WTC11 (cell line): ENCODE results near the gene KRT72. TPM values are rescaled to one million over a fixed set of nuclear protein-coding genes. Genes with fewer than 3 reads are reported as not detected.
A peak's percentile ranks its signal among the peaks of the same experiment; 100 is the strongest.

Experiments used
- ATAC-seq: fragments of 200-7000 bp; cut with Tn5 transposase; 2 replicates; pipeline ENCODE4 v1.10.0; 2021; ENCODE audit warnings: mild to moderate bottlenecking, moderate library complexity
- CTCF ChIA-PET: fragments of 300-600 bp; sonication (Branson Sonifier 250); formaldehyde crosslinking; loops from one replicate; lab custom pipeline; 2021; ENCODE audit warnings: antibody characterized with exemption; lab: Charles Lee
- POLR2A ChIA-PET: fragments of 350-600 bp; sonication (Branson Sonifier 250); formaldehyde crosslinking; loops from one replicate; lab custom pipeline; 2021; ENCODE audit warnings: antibody characterized with exemption; lab: Charles Lee
- DNase-seq: peaks from one replicate; pipeline ENCODE4 v3.0.0; 2021; ENCODE audit warnings: low spot score
- H3K27ac Mint-ChIP-seq: 2 replicates; pipeline ENCODE4 v1.8.0; 2021; ENCODE audit warnings: mixed read lengths
- H3K27me3 Mint-ChIP-seq: 2 replicates; pipeline ENCODE4 v1.8.0; 2021; ENCODE audit warnings: low read depth, mild to moderate bottlenecking, moderate library complexity, mixed read lengths
- H3K36me3 Mint-ChIP-seq: 2 replicates; pipeline ENCODE4 v1.8.0; 2021; ENCODE audit warnings: mixed read lengths
- H3K4me1 Mint-ChIP-seq: 2 replicates; pipeline ENCODE4 v1.8.0; 2022; ENCODE audit warnings: mixed read lengths
- H3K4me3 Mint-ChIP-seq: 2 replicates; pipeline ENCODE4 v1.8.0; 2021; ENCODE audit warnings: mild to moderate bottlenecking, moderate library complexity, mixed read lengths
- H3K9me3 Mint-ChIP-seq: 2 replicates; pipeline ENCODE4 v1.8.0; 2021; ENCODE audit warnings: mixed read lengths
- CREM ChIP-seq: sonication (generic); formaldehyde crosslinking; IDR thresholded peaks from 2 replicates; pipeline ENCODE4 v1.8.1; 2022; ENCODE audit warnings: mild to moderate bottlenecking, missing genetic modification reagents, moderate library complexity
- ESRRA ChIP-seq: sonication (generic); formaldehyde crosslinking; IDR thresholded peaks from 2 replicates; pipeline ENCODE4 v1.8.1; 2022; ENCODE audit warnings: mild to moderate bottlenecking, missing genetic modification reagents, borderline replicate concordance
- ETV6 ChIP-seq: sonication (generic); formaldehyde crosslinking; IDR thresholded peaks from 2 replicates; pipeline ENCODE4 v1.8.1; 2022; ENCODE audit warnings: mild to moderate bottlenecking, missing genetic modification reagents
- FOXJ3 ChIP-seq: sonication (generic); formaldehyde crosslinking; IDR thresholded peaks from 2 replicates; pipeline ENCODE4 v1.9.0; 2021; ENCODE audit warnings: missing genetic modification reagents, mild to moderate bottlenecking, borderline replicate concordance
- GRHL2 ChIP-seq: fragments of 250-450 bp; sonication (Bioruptor Pico); IDR thresholded peaks from 2 replicates; pipeline ENCODE4 v1.8.0; 2022; ENCODE audit warnings: mild to moderate bottlenecking, moderate library complexity; ENCODE audit not compliant: insufficient replicate concordance, severe bottlenecking
- IRF2 ChIP-seq: sonication (generic); formaldehyde crosslinking; IDR thresholded peaks from 2 replicates; pipeline ENCODE4 v1.8.0; 2022; ENCODE audit warnings: low read depth, missing genetic modification reagents, borderline replicate concordance
- JUN ChIP-seq: sonication (generic); formaldehyde crosslinking; IDR thresholded peaks from 2 replicates; pipeline ENCODE4 v1.8.0; 2023; ENCODE audit warnings: mild to moderate bottlenecking, missing genetic modification reagents
- NFE2L1 ChIP-seq: sonication (generic); formaldehyde crosslinking; IDR thresholded peaks from 2 replicates; pipeline ENCODE4 v1.8.1; 2023; ENCODE audit warnings: missing genetic modification reagents
- NR1H2 ChIP-seq: sonication (generic); formaldehyde crosslinking; IDR thresholded peaks from 2 replicates; pipeline ENCODE4 v1.9.0; 2021; ENCODE audit warnings: mild to moderate bottlenecking, moderate library complexity, missing genetic modification reagents
- NR3C1 ChIP-seq: sonication (generic); formaldehyde crosslinking; conservative IDR thresholded peaks from 2 replicates; pipeline ENCODE4 v1.8.1; 2023; ENCODE audit warnings: low read depth, mild to moderate bottlenecking, missing genetic modification reagents
- RELA ChIP-seq: sonication (generic); formaldehyde crosslinking; IDR thresholded peaks from 2 replicates; pipeline ENCODE4 v1.8.1; 2022; ENCODE audit warnings: missing genetic modification reagents, mild to moderate bottlenecking, borderline replicate concordance
- RORB ChIP-seq: fragments of 250-450 bp; sonication (Bioruptor Pico); IDR thresholded peaks from 2 replicates; pipeline ENCODE4 v1.9.0; 2021; ENCODE audit warnings: mild to moderate bottlenecking
- TEAD4 ChIP-seq: sonication (generic); formaldehyde crosslinking; IDR thresholded peaks from 2 replicates; pipeline ENCODE4 v1.8.0; 2022; ENCODE audit warnings: mild to moderate bottlenecking, missing genetic modification reagents
- ZNF219 ChIP-seq: sonication (generic); formaldehyde crosslinking; IDR thresholded peaks from 2 replicates; pipeline ENCODE4 v1.8.0; 2023; ENCODE audit warnings: missing genetic modification reagents, mild to moderate bottlenecking, borderline replicate concordance
- ZNF263 ChIP-seq: sonication (generic); formaldehyde crosslinking; IDR thresholded peaks from 2 replicates; pipeline ENCODE4 v1.8.1; 2022; ENCODE audit warnings: low read depth, mild to moderate bottlenecking, moderate library complexity, missing genetic modification reagents
- ZNF317 ChIP-seq: sonication (generic); formaldehyde crosslinking; IDR thresholded peaks from 2 replicates; pipeline ENCODE4 v1.8.1; 2023; ENCODE audit warnings: low read depth, mild to moderate bottlenecking, moderate library complexity, missing genetic modification reagents, borderline replicate concordance
- total RNA-seq: library from RNA; stranded (reverse); gene quantifications from 3 replicates; pipeline ENCODE4 v1.2.3, GENCODE V29; 2021
- TF ChIP-seq, protein P1 (sequence below): sonication (generic); formaldehyde crosslinking; IDR thresholded peaks from 2 replicates; pipeline ENCODE4 v1.8.1; 2022; ENCODE audit warnings: missing genetic modification reagents, borderline replicate concordance
- TF ChIP-seq, protein P2 (sequence below): sonication (generic); formaldehyde crosslinking; IDR thresholded peaks from 2 replicates; pipeline ENCODE4 v1.8.1; 2023; ENCODE audit warnings: mild to moderate bottlenecking, missing genetic modification reagents, moderate library complexity
- TF ChIP-seq, protein P3 (sequence below): sonication (generic); formaldehyde crosslinking; conservative IDR thresholded peaks from 2 replicates; pipeline ENCODE4 v1.8.1; 2022; ENCODE audit warnings: mild to moderate bottlenecking, missing genetic modification reagents
- TF ChIP-seq, protein P4 (sequence below): sonication (generic); formaldehyde crosslinking; IDR thresholded peaks from 2 replicates; pipeline ENCODE4 v1.8.1; 2022; ENCODE audit warnings: mild to moderate bottlenecking, missing genetic modification reagents, moderate library complexity, borderline replicate concordance
- TF ChIP-seq, protein P5 (sequence below): sonication (generic); formaldehyde crosslinking; IDR thresholded peaks from 2 replicates; pipeline ENCODE4 v1.8.0; 2023; ENCODE audit warnings: missing genetic modification reagents
- TF ChIP-seq, protein P6 (sequence below): fragments of 250-450 bp; sonication (Bioruptor Pico); IDR thresholded peaks from 2 replicates; pipeline ENCODE4 v2.1.2; 2022; ENCODE audit warnings: mild to moderate bottlenecking, moderate library complexity
- TF ChIP-seq, protein P7 (sequence below): sonication (generic); formaldehyde crosslinking; IDR thresholded peaks from 2 replicates; pipeline ENCODE4 v1.8.1; 2023; ENCODE audit warnings: mild to moderate bottlenecking, missing genetic modification reagents
- TF ChIP-seq, protein P8 (sequence below): sonication (generic); formaldehyde crosslinking; IDR thresholded peaks from 2 replicates; pipeline ENCODE4 v1.8.1; 2023; ENCODE audit warnings: mild to moderate bottlenecking, missing genetic modification reagents

KRT72 gene
- total RNA-seq, 1 experiment from 2014 or later: not detected

DNA sequence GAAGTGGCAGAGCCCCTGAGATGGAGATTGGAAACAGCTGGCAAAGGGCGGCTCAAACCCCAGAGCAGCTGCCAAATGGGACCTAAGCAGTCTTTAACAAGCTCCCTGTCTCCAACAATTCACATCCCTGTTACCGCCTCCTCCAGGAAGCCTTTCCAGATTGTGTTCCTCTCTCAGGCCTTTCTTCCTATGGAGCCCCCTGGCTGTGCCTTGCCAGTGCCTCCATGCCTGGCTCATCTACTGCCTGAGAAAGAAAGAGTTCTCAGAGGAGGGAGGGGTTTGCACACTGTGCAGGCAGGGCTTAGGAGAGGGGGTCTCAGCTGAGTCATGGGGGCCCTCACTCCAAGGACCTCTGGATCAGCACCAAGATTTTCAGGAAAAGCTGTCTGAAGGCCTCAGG, 18.8 kb downstream of the KRT72 start:
- H3K4me3 Mint-ChIP-seq: no peak overlapping the region; the same call in 1 of the 2 replicates
- POLR2A ChIA-PET: no interaction called here
- TF ChIP-seq IRF2 (no peak), ETV6 (CRISPR knock-in tag) (no peak), FOXJ3 (CRISPR knock-in tag) (no peak), ESRRA (CRISPR knock-in tag) (no peak), ZNF263 (CRISPR knock-in tag) (no peak), ZNF317 (no peak), NFE2L1 (CRISPR knock-in tag) (no peak), ZNF219 (no peak)
- TF ChIP-seq, protein P1, sequence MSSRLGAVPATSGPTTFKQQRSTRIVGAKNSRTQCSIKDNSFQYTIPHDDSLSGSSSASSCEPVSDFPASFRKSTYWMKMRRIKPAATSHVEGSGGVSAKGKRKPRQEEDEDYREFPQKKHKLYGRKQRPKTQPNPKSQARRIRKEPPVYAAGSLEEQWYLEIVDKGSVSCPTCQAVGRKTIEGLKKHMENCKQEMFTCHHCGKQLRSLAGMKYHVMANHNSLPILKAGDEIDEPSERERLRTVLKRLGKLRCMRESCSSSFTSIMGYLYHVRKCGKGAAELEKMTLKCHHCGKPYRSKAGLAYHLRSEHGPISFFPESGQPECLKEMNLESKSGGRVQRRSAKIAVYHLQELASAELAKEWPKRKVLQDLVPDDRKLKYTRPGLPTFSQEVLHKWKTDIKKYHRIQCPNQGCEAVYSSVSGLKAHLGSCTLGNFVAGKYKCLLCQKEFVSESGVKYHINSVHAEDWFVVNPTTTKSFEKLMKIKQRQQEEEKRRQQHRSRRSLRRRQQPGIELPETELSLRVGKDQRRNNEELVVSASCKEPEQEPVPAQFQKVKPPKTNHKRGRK (CRISPR knock-in tag): no peak
- TF ChIP-seq, protein P2, sequence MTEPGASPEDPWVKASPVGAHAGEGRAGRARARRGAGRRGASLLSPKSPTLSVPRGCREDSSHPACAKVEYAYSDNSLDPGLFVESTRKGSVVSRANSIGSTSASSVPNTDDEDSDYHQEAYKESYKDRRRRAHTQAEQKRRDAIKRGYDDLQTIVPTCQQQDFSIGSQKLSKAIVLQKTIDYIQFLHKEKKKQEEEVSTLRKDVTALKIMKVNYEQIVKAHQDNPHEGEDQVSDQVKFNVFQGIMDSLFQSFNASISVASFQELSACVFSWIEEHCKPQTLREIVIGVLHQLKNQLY (CRISPR knock-in tag): no peak
- TF ChIP-seq, protein P3, sequence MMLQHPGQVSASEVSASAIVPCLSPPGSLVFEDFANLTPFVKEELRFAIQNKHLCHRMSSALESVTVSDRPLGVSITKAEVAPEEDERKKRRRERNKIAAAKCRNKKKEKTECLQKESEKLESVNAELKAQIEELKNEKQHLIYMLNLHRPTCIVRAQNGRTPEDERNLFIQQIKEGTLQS: no peak
- TF ChIP-seq, all 79 proteins: peak for 0
- CTCF ChIA-PET: interaction anchor here (0.5 to 6.6 kb wide), 31 partner anchors 10 to 426 kb away, joined by 3 to 50 read pairs (median 4); partner anchors contain the start of gene KRT5
- H3K4me1 Mint-ChIP-seq: peaks cover 6% of the 10 kb centered on the region
- ATAC-seq (peak; percentile 8), DNase-seq (no peak)
- H3K27me3 Mint-ChIP-seq: no peaks in the 10 kb centered on the region
- H3K27ac Mint-ChIP-seq: no peak overlapping the region
- H3K36me3 Mint-ChIP-seq: no peaks in the 10 kb centered on the region
- H3K9me3 Mint-ChIP-seq: no peaks in the 10 kb centered on the region

DNA sequence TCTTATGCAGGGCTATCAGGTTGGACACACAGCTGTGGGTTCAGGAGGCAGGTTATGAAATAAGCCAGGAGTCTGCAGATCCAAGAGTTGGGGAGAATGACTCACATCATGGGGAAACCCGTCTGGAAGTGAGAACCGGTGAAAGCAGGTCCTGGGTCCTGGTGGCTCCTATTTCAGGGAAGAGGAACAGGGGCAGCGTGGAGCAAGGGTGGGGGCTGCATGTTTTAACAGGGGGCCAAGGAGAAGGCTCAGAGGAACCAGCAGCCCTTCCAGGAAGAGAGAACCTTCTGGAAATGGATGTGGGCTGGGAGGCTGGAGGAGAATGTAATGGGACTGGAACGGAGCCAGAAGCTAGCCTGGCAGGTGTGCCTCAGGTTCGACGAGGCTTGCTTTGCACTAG, 19.8 kb downstream of the KRT72 start:
- CTCF ChIA-PET: interaction anchor here (1.1 to 5.2 kb wide), 10 partner anchors 9 to 400 kb away, joined by 3 to 50 read pairs (median 5); no protein-coding TSS in a partner anchor
- no peak for ATAC-seq

More for the DNA sequence above, 19.8 kb downstream of the KRT72 start:
- POLR2A ChIA-PET: no interaction called here
- H3K4me3 Mint-ChIP-seq: no peak overlapping the region
- H3K36me3 Mint-ChIP-seq: no peaks in the 10 kb centered on the region
- TF ChIP-seq GRHL2 (no peak), RORB (CRISPR knock-in tag) (no peak), CREM (CRISPR knock-in tag) (no peak), JUN (CRISPR knock-in tag) (no peak), RELA (CRISPR knock-in tag) (no peak), TEAD4 (CRISPR knock-in tag) (no peak), FOXJ3 (CRISPR knock-in tag) (no peak), NR3C1 (CRISPR knock-in tag) (no peak), NR1H2 (no peak), ZNF263 (CRISPR knock-in tag) (no peak)
- TF ChIP-seq, protein P4, sequence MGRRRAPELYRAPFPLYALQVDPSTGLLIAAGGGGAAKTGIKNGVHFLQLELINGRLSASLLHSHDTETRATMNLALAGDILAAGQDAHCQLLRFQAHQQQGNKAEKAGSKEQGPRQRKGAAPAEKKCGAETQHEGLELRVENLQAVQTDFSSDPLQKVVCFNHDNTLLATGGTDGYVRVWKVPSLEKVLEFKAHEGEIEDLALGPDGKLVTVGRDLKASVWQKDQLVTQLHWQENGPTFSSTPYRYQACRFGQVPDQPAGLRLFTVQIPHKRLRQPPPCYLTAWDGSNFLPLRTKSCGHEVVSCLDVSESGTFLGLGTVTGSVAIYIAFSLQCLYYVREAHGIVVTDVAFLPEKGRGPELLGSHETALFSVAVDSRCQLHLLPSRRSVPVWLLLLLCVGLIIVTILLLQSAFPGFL (CRISPR knock-in tag): no peak
- TF ChIP-seq, protein P5, sequence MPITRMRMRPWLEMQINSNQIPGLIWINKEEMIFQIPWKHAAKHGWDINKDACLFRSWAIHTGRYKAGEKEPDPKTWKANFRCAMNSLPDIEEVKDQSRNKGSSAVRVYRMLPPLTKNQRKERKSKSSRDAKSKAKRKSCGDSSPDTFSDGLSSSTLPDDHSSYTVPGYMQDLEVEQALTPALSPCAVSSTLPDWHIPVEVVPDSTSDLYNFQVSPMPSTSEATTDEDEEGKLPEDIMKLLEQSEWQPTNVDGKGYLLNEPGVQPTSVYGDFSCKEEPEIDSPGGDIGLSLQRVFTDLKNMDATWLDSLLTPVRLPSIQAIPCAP (CRISPR knock-in tag): no peak
- TF ChIP-seq, protein P6, sequence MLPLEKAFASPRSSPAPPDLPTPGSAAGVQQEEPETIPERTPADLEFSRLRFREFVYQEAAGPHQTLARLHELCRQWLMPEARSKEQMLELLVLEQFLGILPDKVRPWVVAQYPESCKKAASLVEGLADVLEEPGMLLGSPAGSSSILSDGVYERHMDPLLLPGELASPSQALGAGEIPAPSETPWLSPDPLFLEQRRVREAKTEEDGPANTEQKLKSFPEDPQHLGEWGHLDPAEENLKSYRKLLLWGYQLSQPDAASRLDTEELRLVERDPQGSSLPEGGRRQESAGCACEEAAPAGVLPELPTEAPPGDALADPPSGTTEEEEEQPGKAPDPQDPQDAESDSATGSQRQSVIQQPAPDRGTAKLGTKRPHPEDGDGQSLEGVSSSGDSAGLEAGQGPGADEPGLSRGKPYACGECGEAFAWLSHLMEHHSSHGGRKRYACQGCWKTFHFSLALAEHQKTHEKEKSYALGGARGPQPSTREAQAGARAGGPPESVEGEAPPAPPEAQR (CRISPR knock-in tag): no peak
- TF ChIP-seq, protein P7, sequence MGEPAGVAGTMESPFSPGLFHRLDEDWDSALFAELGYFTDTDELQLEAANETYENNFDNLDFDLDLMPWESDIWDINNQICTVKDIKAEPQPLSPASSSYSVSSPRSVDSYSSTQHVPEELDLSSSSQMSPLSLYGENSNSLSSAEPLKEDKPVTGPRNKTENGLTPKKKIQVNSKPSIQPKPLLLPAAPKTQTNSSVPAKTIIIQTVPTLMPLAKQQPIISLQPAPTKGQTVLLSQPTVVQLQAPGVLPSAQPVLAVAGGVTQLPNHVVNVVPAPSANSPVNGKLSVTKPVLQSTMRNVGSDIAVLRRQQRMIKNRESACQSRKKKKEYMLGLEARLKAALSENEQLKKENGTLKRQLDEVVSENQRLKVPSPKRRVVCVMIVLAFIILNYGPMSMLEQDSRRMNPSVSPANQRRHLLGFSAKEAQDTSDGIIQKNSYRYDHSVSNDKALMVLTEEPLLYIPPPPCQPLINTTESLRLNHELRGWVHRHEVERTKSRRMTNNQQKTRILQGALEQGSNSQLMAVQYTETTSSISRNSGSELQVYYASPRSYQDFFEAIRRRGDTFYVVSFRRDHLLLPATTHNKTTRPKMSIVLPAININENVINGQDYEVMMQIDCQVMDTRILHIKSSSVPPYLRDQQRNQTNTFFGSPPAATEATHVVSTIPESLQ: no peak
- TF ChIP-seq, protein P8, sequence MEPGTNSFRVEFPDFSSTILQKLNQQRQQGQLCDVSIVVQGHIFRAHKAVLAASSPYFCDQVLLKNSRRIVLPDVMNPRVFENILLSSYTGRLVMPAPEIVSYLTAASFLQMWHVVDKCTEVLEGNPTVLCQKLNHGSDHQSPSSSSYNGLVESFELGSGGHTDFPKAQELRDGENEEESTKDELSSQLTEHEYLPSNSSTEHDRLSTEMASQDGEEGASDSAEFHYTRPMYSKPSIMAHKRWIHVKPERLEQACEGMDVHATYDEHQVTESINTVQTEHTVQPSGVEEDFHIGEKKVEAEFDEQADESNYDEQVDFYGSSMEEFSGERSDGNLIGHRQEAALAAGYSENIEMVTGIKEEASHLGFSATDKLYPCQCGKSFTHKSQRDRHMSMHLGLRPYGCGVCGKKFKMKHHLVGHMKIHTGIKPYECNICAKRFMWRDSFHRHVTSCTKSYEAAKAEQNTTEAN: no peak
- no peak overlapping the region for H3K27ac Mint-ChIP-seq
- H3K4me1 Mint-ChIP-seq: peaks cover 6% of the 10 kb centered on the region
- no peaks in the 10 kb centered on the region for H3K27me3 Mint-ChIP-seq
- no peaks in the 10 kb centered on the region for H3K9me3 Mint-ChIP-seq
- DNase-seq: no peak
